HFF-Myc (cell line): ENCODE results near the gene AURKA.
A peak's percentile ranks its signal among the peaks of the same experiment; 100 is the strongest.

Experiments used
- DNase-seq: peaks from one replicate; pipeline ENCODE4 v3.0.0-alpha.2; 2011; ENCODE audit warnings: low read depth; ENCODE audit errors: extremely low read depth
- H3K4me3 ChIP-seq: replicated peaks from 2 replicates; pipeline ENCODE4 v1.5.1; 2011; ENCODE audit warnings: low read depth, mild to moderate bottlenecking, control low read depth, low read length
- TF ChIP-seq, protein P1 (sequence below): IDR thresholded peaks from 2 replicates; pipeline ENCODE4 v1.5.1; 2012; ENCODE audit warnings: mild to moderate bottlenecking, low read depth, low read length, control low read depth; ENCODE audit errors: missing control alignments

The AURKA gene

DNA sequence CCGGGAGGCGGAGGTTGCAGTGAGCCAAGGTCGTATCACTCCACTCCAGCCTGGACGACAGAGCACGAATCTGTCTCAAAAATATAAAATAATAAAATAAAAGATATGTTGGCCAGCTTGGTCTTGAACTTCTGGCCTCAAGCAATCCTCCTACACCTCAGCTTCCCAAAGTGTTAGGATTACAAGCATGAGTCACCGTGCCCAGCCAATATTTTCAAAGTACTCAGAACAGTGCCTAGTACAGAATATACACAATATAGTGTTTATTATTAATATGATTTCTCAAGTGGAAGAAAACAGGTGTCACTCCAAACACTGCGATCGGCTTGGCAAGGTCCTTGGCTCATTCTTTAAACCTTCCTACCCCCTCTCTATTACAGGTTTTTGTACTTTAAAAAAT is 30.1 kb downstream of the AURKA start:
- DNase-seq, result no peak
- TF ChIP-seq, protein P1, sequence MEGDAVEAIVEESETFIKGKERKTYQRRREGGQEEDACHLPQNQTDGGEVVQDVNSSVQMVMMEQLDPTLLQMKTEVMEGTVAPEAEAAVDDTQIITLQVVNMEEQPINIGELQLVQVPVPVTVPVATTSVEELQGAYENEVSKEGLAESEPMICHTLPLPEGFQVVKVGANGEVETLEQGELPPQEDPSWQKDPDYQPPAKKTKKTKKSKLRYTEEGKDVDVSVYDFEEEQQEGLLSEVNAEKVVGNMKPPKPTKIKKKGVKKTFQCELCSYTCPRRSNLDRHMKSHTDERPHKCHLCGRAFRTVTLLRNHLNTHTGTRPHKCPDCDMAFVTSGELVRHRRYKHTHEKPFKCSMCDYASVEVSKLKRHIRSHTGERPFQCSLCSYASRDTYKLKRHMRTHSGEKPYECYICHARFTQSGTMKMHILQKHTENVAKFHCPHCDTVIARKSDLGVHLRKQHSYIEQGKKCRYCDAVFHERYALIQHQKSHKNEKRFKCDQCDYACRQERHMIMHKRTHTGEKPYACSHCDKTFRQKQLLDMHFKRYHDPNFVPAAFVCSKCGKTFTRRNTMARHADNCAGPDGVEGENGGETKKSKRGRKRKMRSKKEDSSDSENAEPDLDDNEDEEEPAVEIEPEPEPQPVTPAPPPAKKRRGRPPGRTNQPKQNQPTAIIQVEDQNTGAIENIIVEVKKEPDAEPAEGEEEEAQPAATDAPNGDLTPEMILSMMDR, result no peak
- H3K4me3 ChIP-seq, result no peak overlapping the region

DNA sequence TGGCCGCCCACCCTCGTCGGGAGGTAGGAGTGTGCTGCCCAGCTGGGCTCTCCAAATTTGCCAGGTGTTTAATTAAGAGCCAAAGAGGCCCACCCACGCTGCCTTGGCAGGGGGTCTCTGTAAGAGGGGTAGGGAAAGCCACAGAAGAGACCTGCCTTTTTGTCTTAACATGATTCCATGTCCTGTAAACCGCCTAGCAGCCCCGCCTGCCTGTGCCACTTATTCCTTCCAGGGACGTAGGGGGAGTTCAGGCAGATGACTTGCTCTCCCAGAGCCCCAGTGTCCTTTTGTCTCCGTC is 31.2 kb downstream of the AURKA start:
- peak overlapping the region; percentile 64 for H3K4me3 ChIP-seq
- TF ChIP-seq, protein P1, result no peak
- DNase-seq, result no peak

DNA sequence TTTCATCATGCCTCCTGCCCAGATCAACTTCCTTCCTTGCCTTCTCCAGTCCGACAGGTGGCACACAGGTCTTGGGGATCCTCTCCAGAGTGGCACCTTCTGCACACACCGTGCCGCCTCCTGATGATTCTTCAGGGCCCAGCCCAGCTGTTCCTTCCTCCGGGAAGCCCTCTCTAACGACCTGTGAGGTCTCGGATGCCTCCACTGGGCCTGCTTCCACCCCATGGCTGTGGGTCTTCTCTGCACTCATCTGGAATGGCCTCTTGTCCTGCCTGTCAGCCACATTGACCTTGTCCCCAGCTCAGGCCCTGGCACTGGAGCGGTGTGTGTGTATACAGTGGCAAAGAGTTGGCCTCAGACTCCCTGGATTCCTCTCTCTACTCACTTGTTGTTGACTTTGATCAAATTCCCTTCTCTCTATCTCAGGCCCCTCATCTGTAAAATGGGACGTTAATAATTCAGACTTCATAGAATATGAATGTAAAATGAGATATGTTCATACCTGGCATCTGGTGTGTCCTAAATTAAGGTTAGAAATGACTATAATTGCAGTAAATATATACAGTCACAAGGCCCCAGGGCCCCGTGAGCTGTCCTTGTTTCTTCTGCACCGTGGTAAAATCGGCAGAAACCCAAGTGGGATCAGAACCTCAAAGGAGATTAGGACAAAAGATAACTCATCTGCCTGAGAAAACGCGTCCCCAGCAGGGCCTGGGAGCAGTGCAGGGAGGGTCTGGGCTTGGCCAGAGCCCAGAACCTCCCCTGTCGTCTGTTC is 31.7 kb downstream of the AURKA start:
- no peak for DNase-seq
- TF ChIP-seq, protein P1, result no peak
- peak overlapping the region; percentile 64 for H3K4me3 ChIP-seq

DNA sequence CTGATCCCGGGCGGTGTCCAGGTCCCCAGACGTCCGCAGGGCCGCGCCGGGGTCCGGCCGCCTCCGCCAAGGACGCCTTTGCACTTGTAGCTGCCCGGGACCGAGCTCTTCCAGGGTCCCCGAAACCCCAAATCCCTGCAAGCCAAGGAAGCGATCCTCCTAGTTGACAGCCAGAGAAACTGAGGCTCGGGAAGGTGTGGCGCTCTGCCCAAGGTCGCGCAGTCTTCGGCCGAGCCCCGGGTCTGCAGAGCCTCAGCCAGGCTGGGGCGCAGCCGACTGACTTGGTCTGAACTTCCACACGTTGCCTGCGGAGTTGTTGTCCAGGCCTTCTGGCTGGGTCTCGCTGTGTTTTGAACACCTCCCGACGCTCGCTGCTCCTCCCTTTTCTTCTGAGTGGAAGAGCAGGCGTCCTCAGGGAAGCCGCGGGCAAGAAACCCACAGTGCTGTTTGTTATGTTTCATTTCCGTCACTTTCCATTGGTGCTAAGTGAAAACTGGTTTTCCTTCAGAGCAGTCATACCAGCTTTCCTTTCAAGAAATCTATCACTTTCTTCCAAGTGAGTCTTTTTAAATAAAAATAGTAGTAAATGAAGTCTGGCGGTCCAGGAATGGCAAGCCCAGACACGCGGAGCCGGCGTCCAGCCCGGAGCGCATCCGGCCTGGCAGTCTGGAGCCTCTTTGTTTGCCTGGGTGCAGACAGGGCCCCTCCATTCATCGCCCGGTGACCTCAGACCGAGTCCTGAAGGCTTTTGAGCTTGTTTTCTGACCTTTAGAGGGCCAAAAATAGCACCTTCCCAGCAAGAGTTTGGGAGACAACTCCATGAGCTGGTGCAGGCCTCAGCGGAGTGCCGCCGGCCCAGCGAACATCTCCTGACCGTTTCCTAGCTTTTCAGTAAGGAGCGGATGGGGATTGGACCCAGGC is 32.5 kb downstream of the AURKA start:
- TF ChIP-seq, protein P1, result no peak
- DNase-seq, result no peak
- peak overlapping the region; percentile 64 for H3K4me3 ChIP-seq

DNA sequence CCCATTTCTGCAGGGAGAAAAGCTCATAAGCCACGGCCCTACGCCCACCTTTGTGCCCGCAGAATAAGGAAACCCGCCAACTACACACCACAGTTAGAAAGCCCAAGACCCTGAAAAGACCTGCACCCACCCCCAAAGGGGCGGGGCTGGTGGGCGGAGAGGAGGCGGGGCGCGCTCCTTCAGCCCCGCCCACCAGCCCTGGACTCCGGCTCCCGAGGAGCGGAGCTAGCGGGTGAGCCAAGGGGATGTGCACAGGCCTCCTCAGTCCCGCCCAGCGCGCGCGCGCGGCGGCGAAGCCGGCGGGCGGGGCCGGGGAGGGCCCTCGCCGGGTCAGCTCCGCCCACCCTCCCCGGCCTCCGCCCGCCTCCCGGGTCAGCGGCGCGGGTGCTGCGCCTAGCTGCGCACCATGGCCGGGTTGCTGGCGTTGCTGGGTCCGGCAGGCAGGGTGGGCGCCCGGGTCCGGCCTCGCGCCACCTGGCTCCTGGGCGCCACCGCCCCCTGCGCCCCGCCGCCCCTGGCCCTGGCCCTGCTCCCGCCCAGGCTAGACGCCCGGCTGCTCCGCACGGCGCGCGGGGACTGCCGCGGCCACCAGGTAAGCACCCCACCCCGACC is 33.3 kb downstream of the AURKA start, which contains the start of gene FAM210B:
TSS of gene FAM210B (plus strand) at position 375 of the 612 bp plus-strand sequence. CDS start at position 407, 32 bp downstream.
- DNase-seq, result no peak
- TF ChIP-seq, protein P1, result no peak
- peak within 1 kb of the TSS; percentile 64 for H3K4me3 ChIP-seq

DNA sequence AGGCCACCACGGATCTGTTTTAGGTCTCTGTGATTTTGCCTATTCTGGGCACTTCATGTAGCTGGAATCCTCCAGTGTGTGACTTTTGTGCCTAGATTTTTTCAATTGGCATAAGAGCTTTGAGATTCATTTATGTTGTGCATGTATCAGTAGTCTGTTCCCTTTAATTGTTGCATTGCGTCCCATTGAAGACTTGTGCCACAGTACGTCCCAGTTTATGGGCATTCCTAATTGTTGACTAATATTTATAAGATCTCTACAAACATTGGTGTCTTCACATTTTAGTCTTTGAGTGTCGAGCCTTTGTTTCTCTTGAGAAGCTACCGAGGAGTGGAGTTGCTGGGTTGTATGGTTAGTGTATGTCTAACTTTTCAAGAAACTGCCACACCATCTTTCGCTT is 33.9 kb downstream of the AURKA start:
- DNase-seq, result no peak
- TF ChIP-seq, protein P1, result no peak
- H3K4me3 ChIP-seq, result peak overlapping the region; percentile 26
